Astrocyte (in vitro differentiated cells and primary cell): ENCODE data around the gene NDUFA11. TPM values are rescaled to one million over a fixed set of nuclear protein-coding genes. Genes with fewer than 3 reads are reported as not detected.

ENCODE experiments used
- DNase-seq: peaks from one replicate; pipeline ENCODE4 v3.0.0-alpha.2; 2010; ENCODE audit warnings: low read depth
- FAIRE-seq: peaks from 2 replicates; lab custom pipeline; 2011; peaks lifted over from hg19 to GRCh38; lab: Jason Lieb, UNC
- H2AFZ ChIP-seq: 2 replicates; pipeline ENCODE4 v1.6.0; 2012; ENCODE audit warnings: low read depth, low read length, inconsistent platforms
- H3K27ac ChIP-seq: 2 replicates; pipeline ENCODE4 v1.5.1; 2011; ENCODE audit warnings: low read depth, low read length, inconsistent platforms
- H3K27me3 ChIP-seq: 2 replicates; pipeline ENCODE4 v1.6.0; 2011; ENCODE audit warnings: low read length, inconsistent platforms; ENCODE audit not compliant: insufficient read depth
- H3K36me3 ChIP-seq: 2 replicates; pipeline ENCODE4 v1.5.1; 2011; ENCODE audit warnings: low read length, inconsistent platforms; ENCODE audit not compliant: insufficient read depth
- H3K4me1 ChIP-seq: 2 replicates; pipeline ENCODE4 v1.5.1; 2011; ENCODE audit warnings: low read length, inconsistent platforms; ENCODE audit not compliant: insufficient read depth
- H3K4me2 ChIP-seq: 2 replicates; pipeline ENCODE4 v1.6.0; 2012; ENCODE audit warnings: low read length, inconsistent platforms
- H3K4me3 ChIP-seq: 2 replicates; pipeline ENCODE4 v1.5.1; 2011; ENCODE audit warnings: low read depth, mild to moderate bottlenecking, low read length, inconsistent platforms; ENCODE audit not compliant: insufficient read depth
- H3K79me2 ChIP-seq: 2 replicates; pipeline ENCODE4 v1.6.0; 2012; ENCODE audit warnings: mild to moderate bottlenecking, low read length, inconsistent platforms; ENCODE audit not compliant: insufficient read depth
- H3K9ac ChIP-seq: 2 replicates; pipeline ENCODE4 v1.6.0; 2012; ENCODE audit warnings: mild to moderate bottlenecking, low read length, inconsistent platforms
- H3K9me3 ChIP-seq: 2 replicates; pipeline ENCODE4 v1.5.1; 2012; ENCODE audit warnings: low read depth, mild to moderate bottlenecking, low read length, inconsistent platforms; ENCODE audit not compliant: insufficient read depth
- H4K20me1 ChIP-seq: 2 replicates; pipeline ENCODE4 v1.6.0; 2012; ENCODE audit warnings: low read length, inconsistent platforms; ENCODE audit not compliant: insufficient read depth
- H3K27ac Mint-ChIP-seq: one replicate; pipeline ENCODE4 v1.8.0; 2021; ENCODE audit warnings: mild to moderate bottlenecking, mixed read lengths; ENCODE audit not compliant: unreplicated experiment
- H3K27me3 Mint-ChIP-seq: one replicate; pipeline ENCODE4 v1.8.0; 2021; ENCODE audit warnings: low read depth, mixed read lengths; ENCODE audit not compliant: unreplicated experiment
- H3K36me3 Mint-ChIP-seq: one replicate; pipeline ENCODE4 v1.8.0; 2021; ENCODE audit warnings: low read depth, mixed read lengths; ENCODE audit not compliant: unreplicated experiment
- H3K4me1 Mint-ChIP-seq: one replicate; pipeline ENCODE4 v1.8.0; 2021; ENCODE audit warnings: low read depth, mixed read lengths; ENCODE audit not compliant: unreplicated experiment
- H3K4me3 Mint-ChIP-seq: one replicate; pipeline ENCODE4 v1.8.0; 2021; ENCODE audit warnings: mild to moderate bottlenecking, moderate library complexity, mixed read lengths; ENCODE audit not compliant: unreplicated experiment
- H3K9me3 Mint-ChIP-seq: one replicate; pipeline ENCODE4 v1.8.0; 2021; ENCODE audit warnings: mild to moderate bottlenecking, mixed read lengths; ENCODE audit not compliant: unreplicated experiment
- CTCF ChIP-seq: IDR thresholded peaks from 2 replicates; pipeline ENCODE4 v1.5.1; 2011; ENCODE audit warnings: low read depth, mild to moderate bottlenecking, inconsistent platforms, low read length, moderate library complexity; ENCODE audit not compliant: insufficient read depth
- EZH2 ChIP-seq: IDR thresholded peaks from 2 replicates; pipeline ENCODE4 v1.6.1; 2012; ENCODE audit warnings: mild to moderate bottlenecking, low read length, inconsistent platforms; ENCODE audit not compliant: insufficient read depth
- total RNA-seq: library from RNA; stranded (reverse); gene quantifications from 2 replicates; pipeline ENCODE4 v1.2.1, GENCODE V29; 2021

The NDUFA11 gene
- total RNA-seq, 1 donor from 2014 or later: 286 TPM

GRCh38 chr19:5900976-5901375, 2.6 kb downstream of the NDUFA11 start:
- no peaks in the 10 kb centered on the region for H3K27me3 ChIP-seq
- peaks cover 53% of the 10 kb centered on the region for H4K20me1 ChIP-seq
- TF ChIP-seq EZH2 (no peak), CTCF (no peak)
- H3K27me3 Mint-ChIP-seq: no peaks in the 10 kb centered on the region
- no peaks in the 10 kb centered on the region for H3K9me3 ChIP-seq
- no peak overlapping the region for H3K4me2 ChIP-seq
- peak overlapping the region; percentile 18 for H3K9ac ChIP-seq
- DNase-seq (no peak), FAIRE-seq (no peak)
- no peak overlapping the region for H3K27ac ChIP-seq
- peaks cover 60% of the 10 kb centered on the region for H3K79me2 ChIP-seq
- H3K4me3 ChIP-seq: no peak overlapping the region
- peaks cover 7% of the 10 kb centered on the region for H3K36me3 Mint-ChIP-seq
- no peak overlapping the region for H2AFZ ChIP-seq
- H3K9me3 Mint-ChIP-seq: no peaks in the 10 kb centered on the region
- H3K4me1 Mint-ChIP-seq: peaks cover 6% of the 10 kb centered on the region
- peak overlapping the region; percentile 54 for H3K4me3 Mint-ChIP-seq
- H3K27ac Mint-ChIP-seq: no peak overlapping the region
- H3K4me1 ChIP-seq: peaks cover 15% of the 10 kb centered on the region
- H3K36me3 ChIP-seq: peaks cover 5% of the 10 kb centered on the region

GRCh38 chr19:5899728-5900526, 3.7 kb downstream of the NDUFA11 start:
- H3K4me1 Mint-ChIP-seq: peaks cover 6% of the 10 kb centered on the region
- peaks cover 63% of the 10 kb centered on the region for H4K20me1 ChIP-seq

More at GRCh38 chr19:5899728-5900526, 3.7 kb downstream of the NDUFA11 start:
- Mint-ChIP-seq H3K27me3 (no peaks in the 10 kb centered on the region), H3K36me3 (peaks cover 7% of the 10 kb centered on the region), H3K4me3 (no peak overlapping the region), H3K27ac (no peak overlapping the region), H3K9me3 (no peaks in the 10 kb centered on the region)
- Histone ChIP-seq H3K9ac (no peak overlapping the region), H3K27me3 (no peaks in the 10 kb centered on the region), H3K4me3 (no peak overlapping the region), H3K4me1 (peaks cover 9% of the 10 kb centered on the region), H3K79me2 (peaks cover 60% of the 10 kb centered on the region), H3K27ac (no peak overlapping the region), H3K36me3 (peaks cover 5% of the 10 kb centered on the region), H2AFZ (no peak overlapping the region), H3K4me2 (no peak overlapping the region), H3K9me3 (no peaks in the 10 kb centered on the region)
- FAIRE-seq (no peak), DNase-seq (no peak)
- TF ChIP-seq CTCF: no peak
- no peak for TF ChIP-seq EZH2
